ENCODE data around the gene CLIP1. TPM values are rescaled to one million over a fixed set of nuclear protein-coding genes. Genes with fewer than 3 reads are reported as not detected.

The CLIP1 gene
- total RNA-seq, 1 donor from 2014 or later: 59.1 TPM

DNA sequence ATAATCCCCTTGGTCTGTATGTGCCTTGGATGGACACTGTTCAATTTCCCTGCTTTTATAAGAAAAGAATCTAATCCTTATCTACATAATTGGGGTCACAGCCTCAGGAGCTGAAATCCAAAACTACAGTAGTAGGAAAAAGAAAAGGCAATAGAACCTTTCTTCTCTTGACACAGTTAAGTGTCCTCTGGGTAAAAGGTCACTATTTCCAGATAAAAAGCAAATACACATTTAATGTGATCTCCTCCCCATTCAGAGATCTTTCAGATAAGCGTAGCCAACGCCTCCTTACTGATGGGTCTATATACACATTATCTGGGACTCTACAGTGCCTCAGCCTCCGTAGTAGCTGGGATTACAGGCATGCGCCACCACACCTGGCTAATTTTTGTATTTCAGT lies 73.4 kb downstream of the CLIP1 start:
- H3K4me1 Mint-ChIP-seq (ENCODE audit: unreplicated experiment): peaks cover 4% of the 10 kb centered on the region
- H3K36me3 Mint-ChIP-seq: peaks cover 16% of the 10 kb centered on the region
- H3K4me3 Mint-ChIP-seq: no peak overlapping the region
- no peaks in the 10 kb centered on the region for H3K27me3 Mint-ChIP-seq
- no peaks in the 10 kb centered on the region for H3K9me3 Mint-ChIP-seq
- no peak for DNase-seq (ENCODE audit: extremely low spot score, unreplicated experiment)
- peak overlapping the region; percentile 22 for H3K27ac Mint-ChIP-seq
- TF ChIP-seq, protein P1, sequence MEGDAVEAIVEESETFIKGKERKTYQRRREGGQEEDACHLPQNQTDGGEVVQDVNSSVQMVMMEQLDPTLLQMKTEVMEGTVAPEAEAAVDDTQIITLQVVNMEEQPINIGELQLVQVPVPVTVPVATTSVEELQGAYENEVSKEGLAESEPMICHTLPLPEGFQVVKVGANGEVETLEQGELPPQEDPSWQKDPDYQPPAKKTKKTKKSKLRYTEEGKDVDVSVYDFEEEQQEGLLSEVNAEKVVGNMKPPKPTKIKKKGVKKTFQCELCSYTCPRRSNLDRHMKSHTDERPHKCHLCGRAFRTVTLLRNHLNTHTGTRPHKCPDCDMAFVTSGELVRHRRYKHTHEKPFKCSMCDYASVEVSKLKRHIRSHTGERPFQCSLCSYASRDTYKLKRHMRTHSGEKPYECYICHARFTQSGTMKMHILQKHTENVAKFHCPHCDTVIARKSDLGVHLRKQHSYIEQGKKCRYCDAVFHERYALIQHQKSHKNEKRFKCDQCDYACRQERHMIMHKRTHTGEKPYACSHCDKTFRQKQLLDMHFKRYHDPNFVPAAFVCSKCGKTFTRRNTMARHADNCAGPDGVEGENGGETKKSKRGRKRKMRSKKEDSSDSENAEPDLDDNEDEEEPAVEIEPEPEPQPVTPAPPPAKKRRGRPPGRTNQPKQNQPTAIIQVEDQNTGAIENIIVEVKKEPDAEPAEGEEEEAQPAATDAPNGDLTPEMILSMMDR (conservative IDR thresholded peaks at IDR 0.05): no peak

DNA sequence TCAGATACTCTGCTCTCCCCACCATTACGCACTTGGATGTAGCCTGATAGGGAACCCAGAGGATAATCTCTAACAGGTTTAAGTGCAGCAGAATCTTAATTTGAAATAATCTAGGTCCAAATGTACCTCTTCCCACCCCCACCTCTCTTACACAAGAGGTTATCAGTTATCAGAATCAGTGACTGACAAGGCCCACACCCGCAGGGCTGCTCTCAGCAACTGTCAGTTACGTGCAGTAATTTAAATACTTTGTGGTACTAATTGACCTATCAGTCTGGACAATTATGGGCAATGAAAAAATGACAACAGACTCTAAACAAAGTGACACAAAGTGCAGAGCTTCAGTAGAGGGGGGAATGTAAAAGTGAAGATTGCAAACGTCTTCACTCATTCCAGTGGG lies 74.0 kb downstream of the CLIP1 start:
- H3K9me3 Mint-ChIP-seq: no peaks in the 10 kb centered on the region
- TF ChIP-seq, protein P1 (conservative IDR thresholded peaks at IDR 0.05): no peak
- H3K27ac Mint-ChIP-seq: no peak overlapping the region
- H3K36me3 Mint-ChIP-seq: peaks cover 16% of the 10 kb centered on the region
- no peak for DNase-seq (ENCODE audit: extremely low spot score, unreplicated experiment)
- H3K4me1 Mint-ChIP-seq (ENCODE audit: unreplicated experiment): peaks cover 4% of the 10 kb centered on the region
- no peak overlapping the region for H3K4me3 Mint-ChIP-seq
- H3K27me3 Mint-ChIP-seq: no peaks in the 10 kb centered on the region

DNA sequence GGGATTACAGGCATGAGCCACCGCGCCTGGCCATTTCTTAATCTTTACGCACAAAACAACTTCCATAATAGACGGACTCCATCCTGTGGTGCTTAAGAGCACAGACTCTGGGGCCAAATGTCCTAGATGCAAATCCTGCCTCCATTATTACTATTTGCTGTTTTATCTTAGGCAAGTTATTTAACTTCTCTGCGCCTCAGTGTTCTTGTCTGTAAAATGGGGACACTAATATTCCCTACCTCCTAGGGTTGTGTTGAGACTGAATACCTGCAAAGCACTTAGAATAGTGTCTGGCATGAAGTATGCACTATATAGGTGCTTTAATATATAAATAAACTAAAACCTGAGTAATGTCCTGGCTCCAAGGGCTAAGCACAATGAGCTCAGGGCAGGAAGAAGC lies 76.4 kb downstream of the CLIP1 start:
- Mint-ChIP-seq H3K27me3 (no peaks in the 10 kb centered on the region), H3K4me3 (no peak overlapping the region), H3K36me3 (peaks cover 20% of the 10 kb centered on the region), H3K9me3 (no peaks in the 10 kb centered on the region), H3K4me1 (ENCODE audit: unreplicated experiment) (peaks cover 4% of the 10 kb centered on the region), H3K27ac (no peak overlapping the region)
- DNase-seq (ENCODE audit: extremely low spot score, unreplicated experiment): no peak
- TF ChIP-seq, protein P1 (conservative IDR thresholded peaks at IDR 0.05): no peak

DNA sequence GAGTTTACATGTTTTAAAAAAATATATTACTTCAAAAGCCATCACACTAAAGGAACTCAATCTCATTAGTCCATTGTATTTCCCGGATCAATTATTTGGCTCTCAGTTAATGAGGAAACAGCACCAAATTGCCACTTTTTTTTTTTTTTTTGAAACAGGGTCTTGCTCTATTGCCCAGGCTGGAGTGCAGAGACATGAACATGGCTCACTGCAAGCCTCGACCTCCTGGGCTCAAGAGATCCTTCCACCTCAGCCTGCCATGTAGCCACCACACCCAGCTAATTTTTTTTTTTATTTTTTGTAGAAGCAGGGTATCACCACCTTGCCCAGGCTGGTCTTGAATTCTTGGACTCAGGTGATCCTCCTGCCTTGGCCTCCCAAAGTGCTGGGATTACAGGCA lies 77.4 kb downstream of the CLIP1 start:
- H3K27ac Mint-ChIP-seq: no peak overlapping the region
- no peaks in the 10 kb centered on the region for H3K27me3 Mint-ChIP-seq
- H3K4me3 Mint-ChIP-seq: no peak overlapping the region
- TF ChIP-seq, protein P1 (conservative IDR thresholded peaks at IDR 0.05): no peak
- peaks cover 4% of the 10 kb centered on the region for H3K4me1 Mint-ChIP-seq (ENCODE audit: unreplicated experiment)
- no peaks in the 10 kb centered on the region for H3K9me3 Mint-ChIP-seq
- H3K36me3 Mint-ChIP-seq: peaks cover 17% of the 10 kb centered on the region
- DNase-seq (ENCODE audit: extremely low spot score, unreplicated experiment): no peak

- Mint-ChIP-seq H3K4me3 (no peak overlapping the region), H3K27ac (peak overlapping the region; percentile 34), H3K36me3 (peaks cover 12% of the 10 kb centered on the region), H3K4me1 (ENCODE audit: unreplicated experiment) (no peaks in the 10 kb centered on the region), H3K27me3 (no peaks in the 10 kb centered on the region), H3K9me3 (no peaks in the 10 kb centered on the region)
- DNase-seq (ENCODE audit: extremely low spot score, unreplicated experiment): no peak
- TF ChIP-seq, protein P1 (conservative IDR thresholded peaks at IDR 0.05): peak; percentile 76
Measured at GRCh38 chr12:122336015-122336946, 86.2 kb downstream of the CLIP1 start.

Measured in type B pancreatic cell (in vitro differentiated cells).